Endothelial cell of umbilical vein (primary cell): Measurements from ENCODE around the gene THSD4. TPM values are rescaled to one million over a fixed set of nuclear protein-coding genes. Genes with fewer than 3 reads are reported as not detected.

ENCODE experiments used
- BruUV-seq: library from RNA; stranded (reverse); fragments of 400-500 nt; replicated peaks from 2 replicates; lab custom pipeline; 2021; lab: Mats Ljungman, UMichigan
- CTCF ChIA-PET: fragments of 300-600, 350-600 bp; sonication (Branson Sonifier 250); formaldehyde crosslinking; loops from one replicate; lab custom pipeline; 2021; ENCODE audit warnings: antibody characterized with exemption, inconsistent platforms; lab: Charles Lee
- POLR2A ChIA-PET: fragments of 300-600, 350-600 bp; sonication (Branson Sonifier 250); formaldehyde crosslinking; loops from one replicate; lab custom pipeline; 2021; ENCODE audit warnings: antibody characterized with exemption, inconsistent platforms; lab: Charles Lee
- DNase-seq: peaks from one replicate; pipeline ENCODE4 v3.0.0-alpha.2; 2011; ENCODE audit warnings: low read depth, low spot score
- FAIRE-seq: peaks from 2 replicates; lab custom pipeline; 2011; peaks lifted over from hg19 to GRCh38; lab: Jason Lieb, UNC
- H2AFZ ChIP-seq: 2 replicates; pipeline ENCODE4 v1.6.0; 2012; ENCODE audit warnings: low read depth, low read length, control low read depth, inconsistent platforms
- H3K27ac ChIP-seq: 2 replicates; pipeline ENCODE4 v1.5.1; 2011; ENCODE audit warnings: low read depth, mild to moderate bottlenecking, control low read depth, low read length, moderate library complexity; ENCODE audit not compliant: insufficient read depth
- H3K27me3 ChIP-seq, 2 experiments: 2 replicates each; pipeline versions ENCODE4 v1.6.0 to v1.6.1; 2011; ENCODE audit warnings: low read length in 2 of 2, mixed read lengths in 1 of 2; ENCODE audit not compliant: control insufficient read depth in 2 of 2, insufficient read depth in 2 of 2
- H3K36me3 ChIP-seq, 2 experiments: 2 replicates in 1 of 2; 3 replicates in 1 of 2; pipeline ENCODE4 v1.5.1; 2011; ENCODE audit warnings: low read length in 2 of 2, mild to moderate bottlenecking in 1 of 2, moderate library complexity in 1 of 2; ENCODE audit not compliant: control insufficient read depth in 2 of 2, insufficient read depth in 2 of 2; ENCODE audit errors: extremely low read depth in 1 of 2
- H3K4me1 ChIP-seq: 3 replicates; pipeline ENCODE4 v1.5.1; 2011; ENCODE audit warnings: mild to moderate bottlenecking, low read length; ENCODE audit not compliant: control insufficient read depth, insufficient read depth; ENCODE audit errors: extremely low read depth
- H3K4me2 ChIP-seq: 2 replicates; pipeline ENCODE4 v1.6.1; 2011; ENCODE audit warnings: low read length, control low read depth, mixed read lengths; ENCODE audit not compliant: insufficient read depth
- H3K4me3 ChIP-seq, 3 experiments: fragments of 200-600 bp in 1 of 3; sonication (generic), shearing (Covaris generic) in 1 of 3; replicated peaks in 1 of 3; 2 replicates each; pipeline ENCODE4 v1.5.1; 2011 to 2016; ENCODE audit warnings: control low read depth in 3 of 3, low read length in 3 of 3, mild to moderate bottlenecking in 2 of 3, inconsistent platforms in 1 of 3, low read depth in 1 of 3, moderate library complexity in 1 of 3; ENCODE audit not compliant: insufficient read depth in 1 of 3
- H3K79me2 ChIP-seq: 2 replicates; pipeline ENCODE4 v1.6.0; 2012; ENCODE audit warnings: low read length, inconsistent platforms; ENCODE audit not compliant: control insufficient read depth, insufficient read depth
- H3K9ac ChIP-seq: replicated peaks from 2 replicates; pipeline ENCODE3; 2011; ENCODE audit warnings: low read length, control low read depth; ENCODE audit not compliant: insufficient read depth; ENCODE audit errors: extremely low read depth
- H3K9me1 ChIP-seq: replicated peaks from 3 replicates; pipeline ENCODE4 v1.6.0; 2011; ENCODE audit warnings: mild to moderate bottlenecking, low read length; ENCODE audit not compliant: control insufficient read depth, insufficient read depth; ENCODE audit errors: extremely low read depth
- H3K9me3 ChIP-seq: replicated peaks from 2 replicates; pipeline ENCODE4 v1.5.1; 2012; ENCODE audit warnings: low read length, inconsistent platforms; ENCODE audit not compliant: control insufficient read depth, insufficient read depth
- H4K20me1 ChIP-seq: replicated peaks from 2 replicates; pipeline ENCODE3; 2011; ENCODE audit warnings: mild to moderate bottlenecking, low read length; ENCODE audit not compliant: control insufficient read depth, insufficient read depth; ENCODE audit errors: extremely low read depth
- EZH2 ChIP-seq: IDR thresholded peaks from 2 replicates; pipeline ENCODE4 v1.6.1; 2012; ENCODE audit warnings: borderline replicate concordance, low read depth, mild to moderate bottlenecking, moderate library complexity, low read length, inconsistent platforms; ENCODE audit not compliant: severe bottlenecking
- FOS ChIP-seq: IDR thresholded peaks from 2 replicates; pipeline ENCODE4 v1.6.1; 2011; ENCODE audit warnings: mild to moderate bottlenecking, low read length, moderate library complexity, borderline replicate concordance; ENCODE audit not compliant: insufficient read depth
- GATA2 ChIP-seq: IDR thresholded peaks from 2 replicates; pipeline ENCODE4 v1.7.0; 2011; ENCODE audit warnings: low read depth, mild to moderate bottlenecking, moderate library complexity, mixed read lengths, low read length; ENCODE audit not compliant: insufficient read length, insufficient read depth
- JUN ChIP-seq: IDR thresholded peaks from 2 replicates; pipeline ENCODE4 v1.6.1; 2011; ENCODE audit warnings: borderline replicate concordance, low read depth; ENCODE audit not compliant: insufficient read length, insufficient read depth
- MAX ChIP-seq: IDR thresholded peaks from 2 replicates; pipeline ENCODE4 v1.6.1; 2011; ENCODE audit not compliant: insufficient read depth, insufficient read length
- MYC ChIP-seq: IDR thresholded peaks from one replicate; pipeline ENCODE4 v1.6.1; 2011; ENCODE audit warnings: mild to moderate bottlenecking, low read depth, low read length
- POLR2A ChIP-seq: IDR thresholded peaks from 2 replicates; pipeline ENCODE4 v1.6.1; 2012; ENCODE audit warnings: low read depth, mild to moderate bottlenecking, control low read depth, low read length
- POLR2AphosphoS5 ChIP-seq: IDR thresholded peaks from 2 replicates; pipeline ENCODE4 v1.6.1; 2012; ENCODE audit warnings: low read depth, mild to moderate bottlenecking, control low read depth, low read length, moderate library complexity; ENCODE audit not compliant: insufficient read depth
- dilution Hi-C: fragments of 300-500 bp; cut with MboI; formaldehyde crosslinking; loops from one replicate; pipeline ENCODE4 v1.15.0; 2019; ENCODE audit warnings: low sequenced_read_pairs; ENCODE audit not compliant: extremely low pct_ligation_motif_present
- intact Hi-C: fragments of 100-400 bp; cut with micrococcal nuclease; formaldehyde crosslinking; loops from one replicate; pipeline ENCODE4 v1.10.0; 2022
- polyA plus RNA-seq, 4 experiments: library from polyadenylated mRNA; depleted of rRNA in 3 of 4; stranded (reverse) in 3 of 4; unstranded in 1 of 4; fragments of >200 nt; gene quantifications; 2 replicates each; pipeline versions ENCODE4 v1.2.1 to v1.2.3, GENCODE V29; 2011 to 2012; ENCODE audit warnings: missing spikeins in 1 of 4
- total RNA-seq: library from RNA; stranded (reverse); gene quantifications from 2 replicates; pipeline ENCODE4 v1.2.3, GENCODE V29; 2021
- TF ChIP-seq, protein P1 (sequence below), 2 donors: IDR thresholded peaks; 1 replicate in 1 of 2; 2 replicates in 1 of 2; pipeline ENCODE4 v1.5.1; 2011; ENCODE audit warnings: low read length in 2 of 2, mild to moderate bottlenecking in 2 of 2, moderate library complexity in 2 of 2, control low read depth in 1 of 2, inconsistent platforms in 1 of 2, low read depth in 1 of 2; ENCODE audit not compliant: insufficient read depth in 1 of 2; ENCODE audit errors: extremely low read depth in 1 of 2

Gene THSD4
- total and polyA plus RNA-seq, 2 donors (not counting 3 experiments of a cell fraction or from before 2014, with no cell fraction given), result 9.9 to 25.4 TPM

GRCh38 chr15:71380345-71380744 lies 265.1 kb downstream of the THSD4 start:
- H3K27me3 ChIP-seq, result no peaks in the 10 kb centered on the region

More at GRCh38 chr15:71380345-71380744, 265.1 kb downstream of the THSD4 start:
- intact Hi-C loops, result loop anchor here (10.0 kb wide), 2 partner anchors 354 to 486 kb away; partner anchors contain the start of genes LRRC49 and THAP10
- TF ChIP-seq MYC (no peak), POLR2AphosphoS5 (no peak), GATA2 (no peak), POLR2A (no peak), MAX (no peak), FOS (no peak), JUN (no peak), EZH2 (no peak)
- TF ChIP-seq, protein P1, sequence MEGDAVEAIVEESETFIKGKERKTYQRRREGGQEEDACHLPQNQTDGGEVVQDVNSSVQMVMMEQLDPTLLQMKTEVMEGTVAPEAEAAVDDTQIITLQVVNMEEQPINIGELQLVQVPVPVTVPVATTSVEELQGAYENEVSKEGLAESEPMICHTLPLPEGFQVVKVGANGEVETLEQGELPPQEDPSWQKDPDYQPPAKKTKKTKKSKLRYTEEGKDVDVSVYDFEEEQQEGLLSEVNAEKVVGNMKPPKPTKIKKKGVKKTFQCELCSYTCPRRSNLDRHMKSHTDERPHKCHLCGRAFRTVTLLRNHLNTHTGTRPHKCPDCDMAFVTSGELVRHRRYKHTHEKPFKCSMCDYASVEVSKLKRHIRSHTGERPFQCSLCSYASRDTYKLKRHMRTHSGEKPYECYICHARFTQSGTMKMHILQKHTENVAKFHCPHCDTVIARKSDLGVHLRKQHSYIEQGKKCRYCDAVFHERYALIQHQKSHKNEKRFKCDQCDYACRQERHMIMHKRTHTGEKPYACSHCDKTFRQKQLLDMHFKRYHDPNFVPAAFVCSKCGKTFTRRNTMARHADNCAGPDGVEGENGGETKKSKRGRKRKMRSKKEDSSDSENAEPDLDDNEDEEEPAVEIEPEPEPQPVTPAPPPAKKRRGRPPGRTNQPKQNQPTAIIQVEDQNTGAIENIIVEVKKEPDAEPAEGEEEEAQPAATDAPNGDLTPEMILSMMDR (IDR thresholded peaks at IDR 0.05; ENCODE audit: extremely low read depth in 1 of 2, insufficient read depth in 1 of 2, low read depth in 1 of 2, low read length in 2 of 2), result no peak
- Histone ChIP-seq H3K9me3 (no peaks in the 10 kb centered on the region), H3K4me3 (no peak overlapping the region), H3K4me2 (no peak overlapping the region), H3K79me2 (no peaks in the 10 kb centered on the region), H3K9me1 (no peaks in the 10 kb centered on the region), H3K36me3 (no peaks in the 10 kb centered on the region), H4K20me1 (no peaks in the 10 kb centered on the region), H3K27ac (no peak overlapping the region), H3K9ac (no peak overlapping the region), H3K4me1 (peaks cover 8% of the 10 kb centered on the region), H2AFZ (no peak overlapping the region)
- BruUV-seq, result no TSS peak
- FAIRE-seq, result no peak
- DNase-seq, result no peak
- ChIA-PET CTCF (interaction anchor here (1.3 to 1.7 kb wide), 2 partner anchors 11 to 32 kb away, joined by 3 to 5 read pairs; no protein-coding TSS in a partner anchor), POLR2A (no interaction called here)
- dilution Hi-C loops, result no loop called here
